GM21381 (cell line): ENCODE results near the gene MARCHF10.

ENCODE experiments used
- ATAC-seq: cut with Tn5 transposase; IDR thresholded peaks from one replicate; pipeline ENCODE4 v1.9.1; 2021; ENCODE audit warnings: mild to moderate bottlenecking, moderate library complexity; ENCODE audit not compliant: unreplicated experiment

MARCHF10 gene

DNA sequence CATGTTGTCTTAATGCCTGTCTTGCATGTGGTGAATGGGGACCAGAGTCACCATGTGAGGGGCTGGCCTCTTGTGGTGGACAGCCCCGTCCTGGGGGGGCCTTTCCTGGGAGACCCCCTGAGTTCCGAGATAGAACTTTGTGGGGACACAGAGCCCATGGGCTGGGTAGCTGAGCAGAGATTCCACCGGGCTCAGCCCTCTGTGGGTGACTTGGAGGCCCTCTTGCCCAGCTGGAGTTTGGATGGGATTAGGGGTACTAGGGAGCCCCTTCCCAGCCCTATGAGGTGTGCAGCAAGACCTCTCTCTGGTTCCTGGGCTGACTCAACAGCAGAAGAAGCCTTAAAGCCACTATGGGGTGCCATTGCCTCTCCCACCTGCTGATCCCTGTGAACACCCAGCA is 142.5 kb downstream of the MARCHF10 start:
- ATAC-seq = no peak

DNA sequence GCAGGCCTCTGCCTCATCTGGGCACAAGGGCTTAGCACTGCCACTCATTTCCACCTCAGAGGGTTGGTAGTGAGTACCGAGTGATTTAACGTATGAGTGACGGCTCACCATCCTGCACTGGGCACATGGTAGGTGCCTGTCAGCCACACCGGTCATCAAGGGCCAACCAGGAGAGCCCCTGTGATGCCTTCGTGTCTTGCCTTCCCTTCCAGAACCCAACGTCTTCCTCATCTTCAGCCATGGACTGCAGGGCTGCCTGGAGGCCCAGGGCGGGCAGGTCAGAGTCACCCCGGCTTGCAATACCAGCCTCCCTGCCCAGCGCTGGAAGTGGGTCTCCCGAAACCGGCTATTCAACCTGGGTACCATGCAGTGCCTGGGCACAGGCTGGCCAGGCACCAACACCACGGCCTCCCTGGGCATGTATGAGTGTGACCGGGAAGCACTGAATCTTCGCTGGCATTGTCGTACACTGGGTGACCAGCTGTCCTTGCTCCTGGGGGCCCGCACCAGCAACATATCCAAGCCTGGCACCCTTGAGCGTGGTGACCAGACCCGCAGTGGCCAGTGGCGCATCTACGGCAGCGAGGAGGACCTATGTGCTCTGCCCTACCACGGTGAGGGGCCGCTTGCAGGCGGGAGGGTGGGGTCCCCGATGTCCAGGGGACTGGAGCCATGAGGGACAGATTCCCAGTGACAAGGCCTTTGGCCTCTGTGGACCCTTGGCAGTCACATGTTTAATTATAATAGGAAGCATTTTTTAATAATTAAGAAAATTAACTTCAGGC is 143.6 kb downstream of the MARCHF10 start:
- ATAC-seq = no peak

DNA sequence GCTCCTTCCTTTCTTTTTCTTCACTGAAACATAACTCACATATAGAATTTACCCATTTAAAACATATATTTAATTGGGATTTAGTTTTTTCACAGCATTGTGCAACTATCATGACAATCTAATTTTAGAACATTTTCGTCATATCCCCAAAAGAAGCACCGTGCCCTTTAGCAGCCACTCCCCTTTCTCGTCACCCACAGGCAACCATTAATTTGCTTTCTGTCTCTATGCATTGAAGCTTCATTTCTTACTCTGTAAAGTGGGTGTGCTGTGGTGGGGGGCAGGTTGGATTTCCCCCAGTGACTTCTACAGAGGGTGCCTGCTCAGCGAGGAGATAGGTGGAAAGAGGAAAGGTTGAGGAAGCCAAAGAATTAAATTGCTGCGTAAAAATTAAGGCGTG is 144.8 kb downstream of the MARCHF10 start:
- no peak for ATAC-seq

DNA sequence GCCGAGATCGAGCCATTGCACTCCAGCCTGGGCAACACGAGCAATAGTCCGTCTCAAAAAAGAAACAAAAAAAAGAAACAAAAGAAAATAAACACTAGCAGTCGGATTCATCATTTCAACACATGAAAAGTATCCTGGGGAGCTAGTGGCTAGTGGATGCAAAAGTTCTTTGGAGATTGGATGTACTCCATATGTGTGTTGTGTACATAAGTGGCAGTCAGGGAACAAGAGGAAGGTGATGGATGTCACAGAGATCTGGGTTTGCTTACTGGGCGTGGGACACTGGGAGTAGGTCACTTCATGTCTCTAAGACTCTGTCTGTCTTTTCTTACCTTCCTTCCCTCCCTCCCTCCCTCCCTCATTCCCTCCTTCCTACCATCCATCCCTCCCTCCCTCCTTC is 145.3 kb downstream of the MARCHF10 start:
- no peak for ATAC-seq

DNA sequence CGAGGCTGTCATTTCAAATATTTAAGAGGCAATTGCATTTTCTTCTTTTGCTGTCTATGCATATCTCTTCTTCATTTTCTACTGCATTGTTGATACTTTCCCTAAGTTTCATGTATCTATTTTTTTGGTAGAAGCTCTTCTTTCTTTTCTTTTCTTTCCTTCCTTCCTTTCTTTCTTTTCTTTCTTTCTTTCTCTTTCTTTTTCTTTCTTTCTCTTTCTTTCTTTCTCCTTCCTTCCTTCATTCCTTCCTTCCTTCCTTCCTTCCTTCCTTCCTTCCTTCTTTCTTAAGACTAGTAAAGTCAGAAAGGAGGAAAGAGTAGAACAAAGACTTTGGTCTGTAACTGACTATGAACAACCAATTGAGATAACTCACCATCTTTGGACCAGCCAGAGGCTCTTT is 146.8 kb downstream of the MARCHF10 start:
- ATAC-seq = no peak

DNA sequence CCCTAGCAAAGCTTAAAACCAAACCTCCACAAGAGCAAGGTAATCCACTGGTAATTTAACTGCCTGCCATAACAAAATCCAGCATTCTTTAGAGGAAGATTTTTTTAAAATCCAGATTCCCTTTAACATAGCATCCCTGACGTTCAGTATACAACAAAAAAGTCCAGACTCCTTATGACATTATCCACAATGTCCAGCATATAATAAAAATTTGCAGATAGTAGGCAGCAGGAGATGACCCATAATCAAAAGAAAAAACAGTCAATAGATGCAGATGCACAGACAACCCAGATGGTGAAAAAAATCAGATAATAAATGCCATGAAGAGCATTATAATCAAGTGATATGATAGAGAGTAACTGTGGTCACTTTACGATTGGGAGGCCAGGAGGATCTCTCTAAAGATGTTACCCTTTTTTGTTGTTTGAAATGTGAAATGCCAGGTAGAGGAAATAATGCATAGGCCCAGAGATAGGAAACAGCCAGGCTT is 147.4 kb downstream of the MARCHF10 start:
- ATAC-seq = no peak

DNA sequence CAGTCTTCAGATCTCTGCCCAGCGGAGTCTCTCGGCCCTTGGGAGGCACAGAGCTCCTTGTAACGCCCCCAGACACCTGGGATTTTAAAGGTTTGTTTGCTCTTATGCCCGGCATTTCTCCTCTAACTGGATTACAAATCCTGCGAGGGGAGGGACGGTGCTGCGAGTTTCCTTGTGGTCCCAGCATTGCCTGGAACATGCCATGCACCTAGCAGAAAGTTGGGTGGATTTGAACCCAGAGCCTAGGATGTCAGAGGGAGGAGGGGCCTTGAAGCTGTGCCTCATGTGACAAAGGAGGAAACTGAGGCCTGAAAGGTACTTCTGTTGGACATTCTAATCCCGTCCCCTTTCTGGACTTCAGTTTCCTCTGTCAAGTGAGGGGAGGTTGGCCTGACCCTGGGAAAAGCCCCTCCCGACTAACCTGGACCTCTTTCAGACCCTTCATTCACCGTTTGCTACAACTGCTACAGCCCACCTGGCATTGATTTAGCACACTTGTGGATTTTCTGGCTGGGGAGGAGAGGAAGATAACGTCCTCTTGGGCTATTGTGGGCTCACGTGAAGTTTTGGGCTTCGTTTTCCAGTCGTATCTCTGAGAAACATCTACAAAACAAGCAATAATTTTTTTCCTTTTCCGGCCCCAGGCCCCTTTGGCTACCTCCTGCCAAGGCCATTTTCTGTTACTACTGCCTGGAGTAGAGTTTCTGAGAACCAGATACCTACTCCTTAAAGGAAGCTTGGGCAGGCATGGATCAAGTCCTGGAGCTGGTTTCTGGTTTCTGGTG is 149.8 kb downstream of the MARCHF10 start:
- no peak for ATAC-seq

DNA sequence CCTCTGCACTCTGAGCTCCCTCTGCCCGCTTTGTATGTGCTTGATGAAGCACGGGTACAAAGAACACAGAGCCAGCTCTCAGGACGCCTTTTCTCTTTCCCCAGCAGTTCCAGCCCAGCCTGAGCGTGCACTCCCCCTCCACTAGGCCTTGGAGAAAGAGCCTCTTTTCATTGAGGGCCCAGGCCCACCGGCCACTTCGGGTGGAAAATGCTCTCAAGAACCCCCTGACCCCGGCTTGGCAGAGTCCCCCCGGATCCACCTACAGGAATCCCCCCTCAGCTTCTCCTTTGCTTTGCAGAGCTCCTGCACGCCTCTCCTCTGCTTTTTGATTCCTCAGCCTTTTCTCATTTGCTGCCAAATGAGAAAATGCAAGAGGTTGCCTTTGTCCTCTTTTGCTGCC is 150.4 kb downstream of the MARCHF10 start:
- ATAC-seq = no peak

DNA sequence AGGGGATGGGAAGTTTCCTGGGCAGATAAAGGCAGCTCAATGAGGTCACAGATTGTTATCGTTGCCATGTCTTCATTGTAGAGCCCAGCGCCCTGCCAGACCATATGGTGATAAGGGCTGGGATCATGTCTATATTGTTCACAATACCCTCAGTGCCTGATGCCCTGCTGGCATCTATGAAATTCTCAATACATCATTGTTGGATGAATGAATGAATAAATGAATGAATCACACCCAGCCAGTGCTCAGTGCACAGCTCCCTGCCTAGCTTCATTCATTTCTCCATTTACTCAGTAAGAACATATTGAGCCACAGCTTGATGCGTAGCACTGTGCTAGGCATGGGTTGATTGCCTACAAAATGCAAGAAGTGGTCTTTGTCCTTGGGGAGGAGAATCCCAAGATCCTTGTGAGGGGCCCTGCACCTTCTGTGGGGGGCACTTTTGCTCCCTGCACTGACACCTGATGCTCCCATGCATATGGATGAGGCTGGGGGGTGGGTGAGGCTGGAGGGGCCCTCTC is 150.9 kb downstream of the MARCHF10 start:
- no peak for ATAC-seq

DNA sequence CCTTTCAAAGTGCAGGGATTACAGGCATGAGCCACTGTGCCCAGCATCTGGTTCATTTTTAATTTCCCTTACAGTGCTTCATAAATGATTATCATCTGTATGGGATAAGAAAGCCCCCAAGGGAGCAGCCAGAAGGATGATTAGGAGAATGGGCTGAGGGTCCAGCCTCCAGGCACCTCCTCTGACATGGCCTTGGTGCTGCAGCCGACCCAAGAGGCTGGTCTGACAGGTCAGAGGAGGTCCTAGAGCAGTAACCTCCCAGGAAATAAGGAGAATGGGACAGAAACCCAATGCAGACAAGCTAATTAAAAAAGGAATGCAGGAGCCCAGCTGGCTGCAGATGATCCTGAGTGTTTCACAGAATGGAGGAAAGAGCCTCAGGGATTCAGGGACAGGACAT is 151.7 kb downstream of the MARCHF10 start:
- no peak for ATAC-seq

DNA sequence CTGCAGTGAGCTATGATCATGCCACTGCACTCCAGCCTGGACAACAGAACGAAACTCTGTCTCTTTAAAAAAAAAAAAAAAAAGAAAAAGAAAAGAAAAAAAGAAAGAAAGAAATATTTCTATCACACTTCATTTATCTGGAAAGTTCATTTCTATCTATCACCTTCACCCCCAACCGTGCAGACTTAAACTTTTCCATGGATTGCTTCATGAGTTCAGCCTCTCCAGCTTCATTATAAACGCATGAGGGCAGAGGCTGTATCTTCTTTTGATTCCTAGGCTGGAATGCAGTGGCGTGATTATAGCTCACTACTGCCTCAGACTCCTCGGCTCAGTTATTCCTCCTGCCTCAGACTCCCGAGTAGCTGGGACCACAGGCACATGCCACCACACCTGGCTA is 152.5 kb downstream of the MARCHF10 start:
- no peak for ATAC-seq

DNA sequence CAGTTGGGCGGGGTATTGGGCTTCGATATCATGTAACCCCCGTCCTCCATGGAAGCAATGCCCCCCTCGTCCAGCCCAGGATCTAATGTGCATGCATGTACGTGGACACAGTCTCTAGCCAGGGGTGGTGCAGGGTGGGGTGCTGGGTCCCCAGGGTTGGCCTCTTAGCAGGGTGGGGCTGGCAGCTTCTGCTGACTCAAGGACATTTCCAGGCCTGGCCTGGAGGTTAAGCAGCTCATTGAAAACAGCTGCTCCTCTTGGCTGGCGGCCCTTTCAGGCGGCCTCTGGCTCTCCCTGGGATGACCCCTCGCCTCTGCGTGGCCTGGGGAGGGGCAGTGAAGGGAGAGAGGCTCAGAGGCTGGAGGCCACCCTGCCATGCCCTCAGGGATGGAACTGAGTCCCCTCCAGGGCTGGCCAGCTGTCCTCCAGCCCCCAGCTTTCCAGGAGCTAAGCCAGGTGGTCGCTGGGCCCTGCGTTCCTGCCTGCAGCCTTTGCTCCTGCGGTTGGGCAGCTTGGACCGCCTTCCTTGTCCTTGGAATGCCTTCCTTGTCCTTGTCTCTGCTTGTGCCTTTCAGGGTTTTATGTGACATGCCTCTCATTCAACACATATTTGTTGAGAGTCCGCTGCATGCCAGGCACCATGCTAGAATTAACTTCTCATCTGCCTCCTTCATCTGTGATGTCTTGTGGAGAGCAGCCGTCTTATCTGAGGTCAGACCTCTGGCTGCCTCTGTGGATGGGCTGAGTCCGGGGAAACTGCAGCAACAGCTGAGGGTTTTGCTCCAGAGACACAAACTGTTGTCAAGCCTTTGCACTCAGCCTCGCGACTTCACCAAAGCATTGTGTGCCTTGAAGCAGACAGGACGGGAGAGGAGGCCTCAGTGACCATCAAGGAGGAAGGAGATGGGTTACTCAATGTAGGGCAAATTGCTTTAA is 154.0 kb downstream of the MARCHF10 start:
- no peak for ATAC-seq

DNA sequence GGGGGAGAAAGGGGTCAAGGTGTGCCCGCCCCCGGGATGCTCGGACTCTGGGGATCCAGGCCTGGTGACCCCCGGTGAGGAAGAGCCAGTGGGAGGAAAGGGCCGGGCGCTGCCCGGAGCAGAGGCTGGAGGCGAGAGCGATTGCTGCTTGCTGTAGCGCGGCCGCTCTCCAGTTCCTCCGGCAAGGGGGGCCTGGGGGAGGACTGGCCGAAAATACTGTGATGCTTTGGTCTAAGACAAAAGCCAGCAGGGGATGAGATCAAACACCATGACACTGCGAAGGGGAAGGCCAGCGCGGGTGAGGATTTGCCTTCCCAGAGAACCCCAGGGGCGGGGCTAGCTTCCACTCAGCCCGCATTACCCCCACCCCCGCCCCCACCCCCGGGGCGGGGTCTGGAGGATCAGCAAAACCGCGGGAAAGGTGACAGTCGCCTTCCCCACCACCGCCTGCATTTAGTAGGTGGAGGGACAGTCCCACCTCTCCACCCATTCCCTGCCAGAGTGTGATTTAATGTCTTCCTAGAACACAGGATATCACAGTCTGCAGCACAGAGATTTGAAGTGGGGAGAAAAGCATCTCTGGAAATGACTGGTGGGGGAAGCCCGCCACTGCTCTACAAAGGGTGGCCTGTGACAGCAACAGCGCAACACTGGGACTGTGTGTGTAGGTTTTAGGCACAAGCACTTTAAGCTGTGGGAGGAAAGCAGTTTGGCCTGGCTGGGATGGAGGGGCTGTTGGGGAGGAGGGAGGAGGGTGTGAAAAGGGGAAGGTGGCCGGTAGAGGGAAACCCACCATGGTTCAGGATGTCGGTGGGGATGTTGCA is 154.9 kb downstream of the MARCHF10 start:
- peak; percentile 83 for ATAC-seq

DNA sequence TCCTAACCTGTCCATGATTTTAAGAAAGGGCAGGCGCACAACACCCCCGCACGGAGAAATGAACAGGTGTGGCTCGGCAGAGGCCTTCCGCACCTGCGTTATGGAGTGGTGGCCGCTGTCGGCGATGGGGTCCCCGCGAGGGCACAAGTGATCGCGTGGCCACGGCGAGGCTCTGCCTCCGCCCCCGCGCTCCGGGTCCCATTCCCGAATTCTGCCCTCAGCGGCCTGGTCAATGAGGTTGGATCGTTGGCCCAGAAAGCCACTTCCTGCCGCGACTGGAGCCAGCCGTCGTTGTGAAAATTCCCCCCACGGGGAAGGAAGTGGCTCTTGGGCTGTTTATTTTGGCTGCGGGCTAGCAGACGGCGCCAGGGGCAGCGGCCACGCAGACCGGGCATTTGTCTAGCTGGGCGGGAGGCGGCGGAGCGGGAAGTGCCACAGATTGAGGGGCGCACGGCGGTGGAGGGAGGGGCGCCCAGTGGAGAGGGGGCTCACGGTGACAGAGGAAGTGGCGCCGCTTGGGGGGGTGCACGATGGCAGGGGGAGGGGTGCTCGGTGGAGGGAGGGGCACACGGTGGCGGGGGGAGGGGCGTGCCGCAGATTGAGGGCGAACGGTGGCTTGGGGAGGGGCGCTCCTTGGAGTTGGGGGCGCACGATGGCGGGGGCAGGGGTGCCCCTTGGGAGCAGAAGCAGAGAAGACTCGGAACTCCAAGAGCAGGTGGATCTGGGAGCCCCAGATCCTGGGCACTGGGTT is 155.7 kb downstream of the MARCHF10 start:
- no peak for ATAC-seq
